Left lobe of liver (tissue), 2 donors: ENCODE data around the gene NCOA3. TPM values are rescaled to one million over a fixed set of nuclear protein-coding genes. Genes with fewer than 3 reads are reported as not detected.
"Not testable (repeated sequence)": the region's sequence is repeated elsewhere in the genome, so short reads cannot be mapped to it uniquely, and the experiment has no call there.

Experiments
- ATAC-seq: fragments of 200-7000 bp; cut with Tn5 transposase; one replicate; pipeline ENCODE4 v1.9.1; 2020; ENCODE audit warnings: mild to moderate bottlenecking, moderate library complexity
- DNase-seq: peaks from one replicate; pipeline ENCODE4 v3.0.0-alpha.2; 2020; ENCODE audit warnings: low spot score
- total RNA-seq: library from RNA; stranded (reverse); gene quantifications from one replicate; pipeline ENCODE4 v1.2.1, GENCODE V29; 2021
- donor health status: DM: no; HTN: no; CAD: no; lungs with moderate emphysema.
- donor health status: DM: no; HTN: yes; CAD: no.

NCOA3 gene
- total RNA-seq, 1 donor from 2014 or later: 11.2 TPM

DNA sequence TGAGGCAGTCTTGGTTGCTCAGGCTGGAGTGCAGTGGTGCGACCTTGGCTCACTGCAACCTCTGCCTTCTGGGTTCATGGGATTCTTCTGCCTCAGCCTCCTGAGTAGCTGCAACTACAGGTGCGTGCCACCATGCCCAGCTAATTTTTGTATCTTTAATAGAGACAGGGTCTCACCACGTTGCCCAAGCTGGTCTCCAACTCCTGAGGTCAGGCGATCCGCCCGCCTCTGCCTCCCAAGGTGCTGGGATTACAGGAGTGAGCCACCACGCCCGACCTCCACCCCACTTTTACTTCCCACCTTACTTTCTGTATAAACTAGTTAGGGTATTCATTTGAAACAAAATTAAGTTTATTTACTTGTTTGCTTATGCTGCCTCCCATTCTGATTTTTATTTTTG, 86.5 kb downstream of the NCOA3 start:
- DNase-seq (no peak), ATAC-seq (no peak)

DNA sequence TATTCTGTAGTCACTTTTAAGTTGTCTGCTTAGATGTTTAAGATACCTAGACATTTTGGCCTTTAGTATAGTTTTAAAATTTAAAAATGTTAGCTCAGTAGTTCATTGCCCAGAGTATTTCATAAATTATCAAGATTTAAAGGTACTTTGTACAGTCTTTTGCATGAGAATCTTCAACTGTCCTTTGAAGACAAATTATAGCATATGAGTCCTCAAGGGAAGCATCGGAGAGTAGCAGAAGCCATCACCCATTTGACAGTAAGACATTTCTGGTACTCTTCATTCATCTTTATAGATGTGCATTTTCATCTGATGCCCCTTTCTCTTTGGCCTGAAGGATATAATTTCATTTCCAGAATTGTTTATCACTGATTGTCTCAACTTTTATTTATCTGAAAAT, 89.5 kb downstream of the NCOA3 start:
- ATAC-seq: no peak
- DNase-seq: no peak

DNA sequence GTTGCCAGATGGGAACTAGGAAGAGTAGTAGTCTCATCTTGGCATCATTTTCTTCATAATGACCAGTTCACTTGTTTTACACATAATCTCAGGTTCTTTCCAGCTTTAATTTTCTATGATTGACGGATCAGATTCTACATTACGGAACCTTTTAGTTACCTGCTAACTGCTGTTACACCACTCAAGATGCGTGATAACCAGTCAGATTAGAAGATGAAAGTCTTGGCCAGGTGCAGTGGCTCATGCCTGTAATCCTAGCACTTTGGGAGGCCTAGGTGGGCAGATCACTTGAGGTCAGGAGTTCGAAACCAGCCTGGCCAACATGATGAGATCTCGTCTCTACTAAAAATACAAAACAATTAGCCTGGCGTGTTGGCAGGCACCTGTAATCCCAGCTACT, 92.5 kb downstream of the NCOA3 start:
- DNase-seq (no peak), ATAC-seq (no peak)

DNA sequence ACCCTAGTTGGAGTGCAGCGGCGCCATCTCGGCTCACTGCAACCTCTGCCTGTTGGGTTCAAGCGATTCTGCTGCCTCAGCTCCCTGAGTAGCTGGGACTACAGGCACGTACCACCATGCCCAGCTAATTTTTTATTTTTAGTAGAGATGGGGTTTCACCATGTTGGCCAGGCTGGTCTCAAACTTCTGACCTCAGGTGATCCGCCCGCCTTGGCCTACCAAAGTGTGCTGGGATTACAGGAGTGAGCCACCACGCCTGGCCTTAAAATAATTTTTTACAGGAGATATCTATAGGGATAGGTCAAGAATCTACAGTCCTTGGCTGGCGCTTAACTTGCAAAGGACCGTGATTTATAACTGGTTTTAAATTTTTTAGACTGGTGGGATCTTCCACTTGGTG, 93.5 kb downstream of the NCOA3 start:
- not testable (repeated sequence) for DNase-seq, ATAC-seq

DNA sequence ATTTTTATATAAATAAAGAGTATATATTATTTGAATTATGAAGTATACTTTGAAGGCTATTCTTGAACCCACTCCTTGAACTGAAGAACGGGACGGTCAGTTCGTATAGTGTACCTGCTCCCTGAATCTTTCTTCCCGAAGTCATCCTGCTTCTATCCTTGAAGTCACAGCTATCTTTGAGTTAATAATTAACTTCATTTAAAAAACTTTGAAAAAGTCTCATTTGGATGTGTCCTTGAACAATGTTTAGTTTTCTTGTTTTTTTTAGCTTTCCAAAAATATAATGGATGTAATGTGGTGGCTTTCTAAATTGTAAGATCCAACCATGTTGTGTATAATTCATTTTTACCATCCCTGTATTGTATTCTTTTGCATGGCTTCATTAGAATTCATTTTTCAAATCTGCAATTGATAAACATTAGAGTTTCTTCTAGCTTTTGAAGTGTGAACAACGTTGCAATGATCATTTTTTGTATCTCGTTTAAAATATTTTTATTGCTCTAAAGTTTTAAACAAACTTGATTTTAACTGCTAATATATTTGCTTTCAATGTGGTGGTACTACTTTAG, 94.4 kb downstream of the NCOA3 start:
- DNase-seq (no peak), ATAC-seq (no peak)

DNA sequence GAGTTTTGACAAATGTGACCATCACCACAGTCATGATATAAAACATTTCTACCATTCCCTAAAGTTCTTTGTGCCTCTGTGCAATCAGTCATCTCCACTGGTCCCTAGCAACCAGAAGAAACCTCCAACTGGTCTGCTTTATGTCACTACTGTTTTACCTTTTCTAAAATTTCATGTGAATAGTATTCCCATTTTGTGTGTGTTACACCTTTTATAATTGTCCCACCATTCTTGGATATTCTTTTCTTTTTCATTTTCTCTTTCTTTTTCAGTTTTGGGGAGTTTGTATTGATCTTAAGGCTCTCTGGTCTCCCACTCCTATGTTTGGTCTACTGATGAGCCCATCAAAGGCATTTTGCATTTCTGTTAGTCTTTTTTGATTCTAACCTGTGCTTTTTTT, 95.4 kb downstream of the NCOA3 start:
- no peak for DNase-seq
- no peak for ATAC-seq

DNA sequence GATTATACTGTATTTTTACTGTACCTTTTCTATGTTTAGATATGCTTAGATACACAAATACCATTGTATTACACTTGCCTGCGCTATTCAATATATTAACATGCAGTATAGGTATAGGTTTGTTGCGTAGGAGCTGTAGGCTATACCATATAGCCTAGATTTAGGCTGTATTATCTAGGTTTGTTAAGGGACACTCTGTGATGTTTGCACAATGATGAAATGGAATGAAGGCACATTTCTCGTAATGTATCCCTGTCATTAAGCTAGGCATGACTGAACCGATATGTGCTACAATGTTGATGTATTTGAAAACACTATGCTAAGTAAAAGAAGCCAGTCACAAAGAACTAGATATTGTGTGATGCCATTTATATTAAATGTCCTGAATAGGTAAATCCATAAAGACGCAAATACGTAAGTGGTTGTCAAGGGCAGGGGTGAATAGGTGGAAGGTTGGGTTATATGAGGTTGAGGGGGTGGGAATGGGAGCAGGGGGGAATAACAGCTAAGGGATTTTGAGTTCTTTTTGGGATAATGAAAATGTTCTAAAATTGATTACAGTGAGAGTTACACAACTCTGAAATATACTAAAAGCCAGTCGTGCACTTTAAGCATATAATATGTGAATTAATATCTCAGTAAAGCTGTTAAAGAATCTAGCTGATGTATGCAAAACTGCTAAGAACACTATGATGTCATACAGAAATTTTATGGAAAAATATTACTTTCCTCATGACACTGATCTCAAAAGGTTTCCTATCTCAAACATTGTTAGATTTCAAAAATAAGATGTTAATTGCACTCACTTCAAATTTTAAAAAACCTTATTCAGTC, 97.4 kb downstream of the NCOA3 start:
- DNase-seq (no peak), ATAC-seq (no peak)

DNA sequence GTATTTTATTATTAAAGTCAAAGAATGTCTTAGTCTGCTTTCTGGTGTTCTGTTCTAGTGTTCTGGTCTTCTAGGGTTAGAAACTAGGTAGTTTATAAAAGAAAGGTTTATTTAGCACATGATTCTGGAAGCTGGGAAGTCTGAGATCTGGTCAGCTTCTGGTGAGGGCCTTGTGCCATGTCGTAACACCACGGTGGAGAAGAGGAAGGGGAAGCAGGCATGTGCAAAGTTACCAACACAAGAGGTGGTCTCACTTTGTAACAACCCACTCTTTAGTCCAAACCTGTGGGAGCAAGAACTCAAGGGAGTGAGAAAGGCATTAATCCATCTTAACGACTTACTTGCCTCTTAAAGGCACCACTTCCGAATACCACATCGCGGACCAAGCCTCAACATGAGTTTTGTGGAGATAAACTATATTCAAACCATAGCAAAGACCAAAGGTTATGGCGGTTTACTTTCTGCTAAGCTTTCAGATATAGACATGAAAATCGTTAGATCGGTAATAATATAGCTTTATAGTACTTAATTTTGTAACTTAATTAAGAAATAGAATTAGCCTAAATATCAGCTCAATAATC, 99.4 kb downstream of the NCOA3 start:
- ATAC-seq: no peak
- DNase-seq: no peak

DNA sequence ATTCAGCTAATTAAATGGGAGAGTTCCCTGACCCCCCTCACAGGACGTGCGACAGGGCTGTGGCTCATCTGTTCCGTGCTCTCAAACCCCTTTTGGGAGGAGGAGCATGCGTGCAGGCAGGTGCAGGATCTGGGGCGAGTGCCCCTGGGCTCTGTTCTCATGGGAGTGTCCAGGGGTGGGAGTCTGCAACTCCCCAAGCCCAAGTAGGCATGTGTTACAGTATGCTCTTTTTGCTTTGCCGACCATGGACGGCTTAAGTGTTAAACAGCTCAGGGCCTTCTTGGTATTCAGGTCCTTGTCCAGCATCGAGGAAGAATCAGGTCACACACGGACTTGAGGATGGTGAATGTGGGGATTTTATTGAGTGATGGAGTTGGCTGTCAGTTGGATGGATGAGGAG, 101.6 kb downstream of the NCOA3 start:
- DNase-seq: no peak
- ATAC-seq: no peak

DNA sequence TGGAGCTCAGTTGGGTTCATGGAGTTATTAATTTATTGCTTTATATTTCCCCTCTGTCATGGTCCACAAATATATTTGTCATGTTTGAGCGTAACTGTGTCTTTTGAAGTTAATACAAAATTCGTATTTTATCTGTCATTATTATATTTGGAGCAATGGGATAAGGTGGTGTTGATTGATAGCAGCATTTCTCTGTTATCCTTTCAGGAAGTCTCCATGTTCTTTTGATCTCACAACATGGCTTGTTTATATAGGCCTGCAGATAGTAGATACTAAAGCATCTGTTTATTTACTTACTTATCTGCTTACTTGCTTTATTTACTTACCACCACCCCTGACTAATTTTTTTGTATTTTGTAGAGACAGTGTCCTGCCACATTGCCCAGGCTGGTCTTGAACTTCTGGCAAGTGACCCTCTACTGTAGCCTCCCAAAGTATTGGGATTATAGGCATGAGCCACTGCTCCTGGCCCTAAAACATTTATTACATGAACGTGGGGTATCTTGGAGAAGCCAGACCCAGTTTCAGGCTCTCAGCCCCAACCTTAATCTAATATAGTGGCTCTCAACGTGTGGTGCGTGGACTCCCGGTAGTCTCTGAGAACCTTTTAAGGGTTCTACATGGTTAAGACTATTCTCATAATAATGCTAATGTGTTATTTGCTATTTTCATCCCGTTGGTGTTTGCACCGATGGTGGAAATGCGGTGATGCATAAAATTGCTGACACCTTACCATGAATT, 104.2 kb downstream of the NCOA3 start:
- no peak for DNase-seq
- ATAC-seq: no peak

DNA sequence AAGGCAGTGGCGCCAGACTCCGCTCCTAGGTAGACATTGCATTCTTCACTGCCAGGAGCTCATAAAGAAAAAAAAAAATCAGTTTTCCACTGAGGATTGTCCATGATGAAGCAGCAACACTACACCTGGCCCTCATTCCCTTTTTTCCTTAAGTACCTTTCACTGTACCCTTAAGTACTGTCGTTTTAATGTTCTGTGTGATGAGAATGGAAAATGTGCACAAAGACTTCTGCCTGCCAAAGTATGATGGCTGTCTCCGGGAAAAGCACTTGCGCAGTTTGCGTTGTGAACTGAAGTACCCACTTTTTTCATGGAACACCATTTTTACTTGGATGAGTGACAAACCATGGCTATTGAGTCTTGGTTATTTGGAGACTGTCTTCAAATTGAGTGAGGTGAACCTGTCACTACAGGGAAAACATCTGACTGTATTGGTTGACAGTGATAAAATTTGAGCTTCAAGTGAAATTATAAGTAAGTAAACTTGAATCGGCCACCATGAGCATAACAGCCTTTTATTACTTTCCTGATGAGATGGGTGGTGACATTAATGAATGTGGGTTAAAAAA, 104.8 kb downstream of the NCOA3 start:
- DNase-seq: no peak
- no peak for ATAC-seq

DNA sequence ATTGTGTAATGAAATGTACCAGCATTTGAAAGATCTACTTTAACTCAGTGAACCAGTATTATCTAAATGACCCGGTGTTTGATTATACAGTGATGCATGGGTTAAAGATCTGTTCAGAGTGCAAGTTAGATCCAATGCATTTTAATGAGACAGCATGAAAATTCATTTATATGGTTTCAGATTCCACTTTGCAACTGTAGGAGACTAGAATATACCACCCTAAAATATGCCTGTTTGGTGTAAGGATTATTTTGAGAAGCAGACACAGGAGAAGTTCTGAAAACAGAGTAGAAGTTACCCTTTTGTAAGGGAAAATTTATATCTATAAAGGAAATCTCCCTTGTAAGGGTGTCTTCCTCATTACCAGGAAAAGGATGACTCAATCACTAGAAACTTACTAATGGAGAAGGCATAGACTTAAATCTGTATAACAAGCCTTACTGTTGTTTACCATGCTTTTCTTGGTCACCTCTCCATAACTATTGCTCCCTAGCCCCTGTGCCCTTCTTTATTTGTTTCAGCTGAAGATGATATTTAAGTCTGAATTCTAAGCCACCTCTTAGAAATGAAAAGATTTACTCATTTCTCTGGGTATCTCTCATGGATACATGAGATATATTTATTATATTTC, 105.4 kb downstream of the NCOA3 start:
- ATAC-seq: no peak
- no peak for DNase-seq

DNA sequence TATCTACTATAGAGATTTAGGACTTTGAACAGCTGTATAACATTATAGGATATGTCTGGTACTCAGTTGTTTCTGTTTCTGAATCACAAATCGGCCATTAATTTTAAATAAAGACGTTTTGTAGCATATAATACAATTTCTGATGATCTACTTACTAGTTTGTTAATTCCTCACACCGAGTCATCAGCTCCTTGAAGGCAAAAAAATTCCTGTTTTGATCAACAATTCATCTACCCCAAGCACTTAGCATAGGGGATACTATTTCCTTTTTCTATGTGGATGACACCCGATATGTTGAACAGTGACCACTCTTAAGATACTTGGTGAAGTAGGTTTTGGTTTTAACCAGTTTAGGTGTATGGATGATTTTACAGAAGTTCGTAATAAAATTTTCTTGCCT, 107.3 kb downstream of the NCOA3 start:
- DNase-seq (no peak), ATAC-seq (no peak)

DNA sequence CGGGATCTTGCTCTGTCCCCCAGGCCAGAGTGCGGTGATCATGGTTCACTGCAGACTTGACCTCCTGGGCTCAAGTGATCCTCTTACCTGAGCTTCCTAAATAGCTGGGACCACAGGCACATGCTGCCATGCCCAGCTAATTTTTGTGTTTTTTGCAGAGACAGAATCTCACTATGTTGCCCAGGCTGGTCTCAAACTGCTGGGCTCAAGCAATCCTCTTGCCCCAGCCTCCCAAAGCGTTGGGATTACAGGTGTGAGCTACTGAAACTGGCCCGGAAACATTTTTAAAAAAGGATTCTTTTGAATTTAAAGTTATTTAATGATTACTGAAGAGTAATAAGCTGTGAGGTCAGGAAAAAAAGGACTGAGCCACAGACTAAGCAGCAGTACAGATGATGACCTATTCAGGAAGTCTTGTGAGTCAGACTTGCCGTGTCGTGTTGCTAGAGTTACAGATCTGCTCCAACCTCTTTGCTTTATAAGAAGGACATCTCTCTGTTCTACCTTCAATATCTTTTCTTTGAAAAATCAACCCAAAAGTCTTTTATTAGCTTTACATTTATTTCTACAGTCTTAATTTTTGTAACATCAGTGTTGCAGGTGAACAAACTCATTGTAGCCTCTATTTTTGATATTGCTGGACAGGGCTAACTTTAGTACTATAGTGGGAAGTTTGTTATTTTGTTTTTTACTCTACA, 108.7 kb downstream of the NCOA3 start:
- ATAC-seq: peak; percentile 59
- no peak for DNase-seq

DNA sequence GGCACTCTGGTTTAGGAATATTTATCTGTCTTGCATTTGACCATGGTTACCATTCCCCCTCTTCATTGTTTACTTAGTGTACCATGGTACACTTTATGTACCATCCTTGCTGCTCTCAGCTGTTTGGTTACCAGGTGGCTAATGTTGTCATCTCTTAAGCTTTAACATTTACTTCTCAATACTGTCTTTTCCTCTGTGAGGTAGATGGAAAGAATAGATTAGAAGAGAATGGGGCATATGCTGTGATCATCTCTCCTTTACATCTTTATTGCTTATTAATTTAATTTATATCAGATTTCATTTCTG, 109.2 kb downstream of the NCOA3 start:
- DNase-seq (no peak), ATAC-seq (no peak)

DNA sequence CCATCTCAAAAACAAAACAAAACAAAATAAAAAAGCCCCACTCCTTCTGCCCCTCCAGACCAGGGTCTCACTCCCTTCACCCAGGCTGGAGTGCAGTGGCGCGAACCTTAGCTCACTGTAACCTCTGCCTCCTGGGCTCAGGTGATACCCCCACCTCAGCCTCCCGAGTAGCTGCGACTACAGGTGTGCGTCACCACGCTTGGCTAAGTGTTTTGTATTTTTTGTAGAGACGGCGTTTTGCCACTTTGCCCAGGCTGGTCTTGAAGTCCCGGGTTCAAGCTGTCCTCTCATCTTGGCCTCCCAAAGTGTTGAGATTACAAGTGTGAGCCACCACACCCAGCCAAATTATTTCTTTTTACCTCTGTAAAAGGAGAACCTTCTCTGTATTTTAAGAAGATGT, 110.1 kb downstream of the NCOA3 start:
- ATAC-seq (no peak), DNase-seq (no peak)

DNA sequence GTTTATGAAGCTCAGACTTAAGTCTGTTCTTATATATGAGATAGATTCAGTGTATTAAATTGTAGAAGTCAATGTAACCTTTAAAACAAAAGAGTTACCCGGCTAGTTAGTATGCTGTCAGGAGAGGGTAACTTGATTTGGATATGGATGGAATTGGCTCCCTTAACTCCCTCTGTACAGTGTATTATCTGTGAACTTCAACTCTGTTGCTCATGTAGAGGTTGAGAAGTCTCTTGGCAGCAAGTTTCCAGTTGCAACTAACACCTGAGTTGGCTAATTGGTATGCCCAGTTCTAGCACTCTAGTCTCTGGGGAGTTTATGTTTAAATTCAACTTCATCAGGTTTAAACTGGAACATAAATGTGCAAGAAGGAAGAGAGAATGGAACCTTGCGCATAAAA, 111.0 kb downstream of the NCOA3 start:
- ATAC-seq: peak; percentile 33
- no peak for DNase-seq

DNA sequence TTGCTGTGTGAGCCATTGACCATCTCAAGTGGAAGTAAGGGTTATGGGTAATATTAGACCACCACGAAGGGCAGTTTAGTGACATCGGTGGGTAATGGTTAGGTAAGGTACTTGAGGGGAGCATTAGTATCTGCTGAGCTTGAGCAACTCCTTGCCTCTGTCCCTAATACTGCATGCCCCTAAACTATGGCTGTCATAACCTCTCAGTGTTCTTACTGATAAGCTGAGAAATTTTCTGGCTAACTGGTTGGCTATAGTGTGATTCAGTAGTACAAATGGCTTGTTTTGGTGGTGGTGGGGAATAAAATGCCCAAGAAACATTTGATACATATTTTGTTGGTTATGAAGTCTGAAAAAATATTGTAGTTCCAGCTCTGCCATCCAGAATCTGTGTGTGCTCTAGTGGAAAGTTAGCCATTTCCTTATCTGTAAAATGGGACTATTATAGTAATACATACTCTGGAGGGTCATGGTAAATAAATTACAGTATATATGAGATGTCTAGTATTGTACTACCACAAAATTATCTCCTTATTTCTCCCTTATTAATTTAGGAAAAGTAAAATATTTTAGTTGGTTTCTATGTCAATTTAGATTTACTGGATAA, 113.1 kb downstream of the NCOA3 start:
- DNase-seq (no peak), ATAC-seq (no peak)

DNA sequence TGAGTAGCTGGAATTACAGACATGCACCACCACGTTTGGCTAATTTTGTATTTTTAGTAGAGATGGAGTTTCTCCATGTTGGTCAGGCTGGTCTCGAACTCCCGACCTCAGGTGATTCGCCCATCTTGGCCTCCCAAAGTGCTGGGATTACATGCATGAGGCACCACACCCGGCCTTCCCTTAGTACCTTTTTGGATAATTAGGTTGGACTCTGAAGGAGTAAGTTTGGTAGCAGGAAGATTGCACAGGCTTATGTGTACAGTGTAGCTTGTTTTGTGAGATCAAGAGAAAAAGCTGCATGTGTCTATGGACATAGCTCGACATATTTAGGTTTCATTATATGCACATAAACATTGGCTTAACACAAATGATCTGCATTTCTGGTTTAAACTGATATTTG, 116.8 kb downstream of the NCOA3 start:
- DNase-seq (no peak), ATAC-seq (no peak)
